NB4 (cell line): ENCODE measurements around the gene RNF125.

ENCODE experiments used
- POLR2A ChIP-seq: IDR thresholded peaks from 2 replicates; pipeline ENCODE4 v1.6.1; 2011; ENCODE audit warnings: mild to moderate bottlenecking; ENCODE audit not compliant: insufficient read length; ENCODE audit errors: extremely low read depth
- TF ChIP-seq, protein P1 (sequence below): IDR thresholded peaks from 2 replicates; pipeline ENCODE4 v1.6.1; 2011; ENCODE audit warnings: low read depth, low read length
- TF ChIP-seq, protein P2 (sequence below): IDR thresholded peaks from one replicate; pipeline ENCODE4 v1.5.1; 2012; ENCODE audit warnings: low read depth, low read length

DNA sequence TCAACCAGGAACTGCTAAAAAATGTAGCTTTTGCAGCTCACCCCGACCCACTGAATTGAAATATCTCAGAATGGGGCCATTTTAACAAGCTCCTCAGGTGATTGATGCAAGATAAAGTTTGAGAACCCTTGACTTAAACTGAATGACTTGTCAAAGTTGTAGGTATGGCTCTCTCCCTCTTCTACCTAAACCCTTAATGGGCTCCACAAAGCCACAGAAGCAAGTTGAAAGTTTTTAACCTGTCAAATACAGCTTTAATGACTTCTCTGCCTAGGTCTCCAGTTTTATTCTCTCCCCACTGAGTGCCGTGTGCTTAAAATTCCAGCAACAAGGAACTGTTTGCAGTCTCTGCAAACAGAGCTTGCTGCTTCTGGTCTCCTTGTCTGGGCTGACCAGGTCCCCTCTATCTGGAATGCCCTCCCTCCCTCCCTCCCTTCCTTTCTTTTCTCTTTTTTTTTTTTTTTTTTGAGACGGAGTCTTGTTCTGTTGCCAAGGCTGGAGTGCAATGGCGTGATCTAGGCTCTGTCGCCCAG, 19.7 kb upstream of the RNF125 start:
- TF ChIP-seq, protein P1, sequence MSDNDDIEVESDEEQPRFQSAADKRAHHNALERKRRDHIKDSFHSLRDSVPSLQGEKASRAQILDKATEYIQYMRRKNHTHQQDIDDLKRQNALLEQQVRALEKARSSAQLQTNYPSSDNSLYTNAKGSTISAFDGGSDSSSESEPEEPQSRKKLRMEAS = no peak
- TF ChIP-seq, protein P2, sequence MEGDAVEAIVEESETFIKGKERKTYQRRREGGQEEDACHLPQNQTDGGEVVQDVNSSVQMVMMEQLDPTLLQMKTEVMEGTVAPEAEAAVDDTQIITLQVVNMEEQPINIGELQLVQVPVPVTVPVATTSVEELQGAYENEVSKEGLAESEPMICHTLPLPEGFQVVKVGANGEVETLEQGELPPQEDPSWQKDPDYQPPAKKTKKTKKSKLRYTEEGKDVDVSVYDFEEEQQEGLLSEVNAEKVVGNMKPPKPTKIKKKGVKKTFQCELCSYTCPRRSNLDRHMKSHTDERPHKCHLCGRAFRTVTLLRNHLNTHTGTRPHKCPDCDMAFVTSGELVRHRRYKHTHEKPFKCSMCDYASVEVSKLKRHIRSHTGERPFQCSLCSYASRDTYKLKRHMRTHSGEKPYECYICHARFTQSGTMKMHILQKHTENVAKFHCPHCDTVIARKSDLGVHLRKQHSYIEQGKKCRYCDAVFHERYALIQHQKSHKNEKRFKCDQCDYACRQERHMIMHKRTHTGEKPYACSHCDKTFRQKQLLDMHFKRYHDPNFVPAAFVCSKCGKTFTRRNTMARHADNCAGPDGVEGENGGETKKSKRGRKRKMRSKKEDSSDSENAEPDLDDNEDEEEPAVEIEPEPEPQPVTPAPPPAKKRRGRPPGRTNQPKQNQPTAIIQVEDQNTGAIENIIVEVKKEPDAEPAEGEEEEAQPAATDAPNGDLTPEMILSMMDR = no peak
- TF ChIP-seq POLR2A = no peak
